ENCODE data around the gene XPNPEP1. TPM values are rescaled to one million over a fixed set of nuclear protein-coding genes. Genes with fewer than 3 reads are reported as not detected.
A peak's percentile ranks its signal among the peaks of the same experiment; 100 is the strongest.

The XPNPEP1 gene
- total and polyA plus RNA-seq, 2 of the 4 experiments (the other 2 are of a cell fraction) = 164 to 311 TPM

DNA sequence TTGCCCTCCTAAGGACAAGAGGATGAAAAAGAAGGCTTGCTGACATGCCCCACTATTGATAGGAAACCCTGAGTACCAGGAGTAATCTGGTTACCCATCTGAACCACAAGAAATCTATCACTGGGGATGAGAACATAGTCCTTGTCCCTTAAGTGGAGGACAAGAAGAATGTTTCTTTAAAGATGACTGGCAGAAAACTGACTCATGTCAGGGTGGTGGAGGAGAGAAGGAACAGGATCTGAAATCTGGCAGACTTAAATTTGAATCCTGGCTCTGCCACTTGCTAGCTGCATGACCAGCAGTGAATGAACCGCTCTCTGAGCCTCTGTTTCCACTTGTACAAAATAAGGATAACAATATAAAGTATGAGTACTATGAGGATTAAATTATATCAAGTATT, 38.9 kb upstream of the XPNPEP1 start:
- H2AFZ ChIP-seq (replicated peaks; ENCODE audit: low read length, poor library complexity) = no peak overlapping the region
- 0 out of 2 replicates have a peak overlapping the region, but pooled peaks have one; percentile 2 for H3K23ac ChIP-seq (ENCODE audit: low read depth, low read length)
- WGBS, 2 experiments (ENCODE audit: extremely low coverage in 2 of 2, insufficient read length in 1 of 2) = no CpG with 5 or more reads among the region's 1 CpG
- peak overlapping the region; percentile 62 for H2BK120ac ChIP-seq (ENCODE audit: low read depth, low read length)
- no peak overlapping the region for H3K56ac ChIP-seq (ENCODE audit: extremely low read depth, insufficient read depth, low read length)
- H4K20me1 ChIP-seq (ENCODE audit: insufficient read depth, low read length) = peaks cover 3% of the 10 kb centered on the region
- peak overlapping the region; percentile 66; the same call in 1 of the 2 replicates for H2AK5ac ChIP-seq (ENCODE audit: low read depth, low read length)
- peak overlapping the region; percentile 20; the same call in 1 of the 2 replicates for H3K14ac ChIP-seq (replicated peaks; ENCODE audit: low read depth, low read length)
- peak overlapping the region; percentile 67; the same call in 1 of the 2 replicates for H2BK20ac ChIP-seq (ENCODE audit: low read depth, low read length)
- in situ Hi-C loops (cut with MboI; ENCODE audit: low sequenced_read_pairs) (no loop called here), intact Hi-C loops (cut with micrococcal nuclease) (no loop called here), dilution Hi-C loops (cut with HindIII; ENCODE audit: low sequenced_read_pairs, unreplicated experiment) (no loop called here)
- H3K79me1 ChIP-seq (ENCODE audit: low read depth in 1 of 2, low read length in 2 of 2) = no peaks in the 10 kb centered on the region
- no peaks in the 10 kb centered on the region for H3K9me3 ChIP-seq (ENCODE audit: control insufficient read depth, insufficient read depth, low read length)
- H3K4ac ChIP-seq (ENCODE audit: low read depth, low read length) = peak overlapping the region; percentile 21
- peak overlapping the region; percentile 69 for H3K18ac ChIP-seq (ENCODE audit: low read depth, low read length)
- H3K4me3 ChIP-seq (ENCODE audit: insufficient read depth, low read depth, low read length) = no peak overlapping the region
- peak; percentile 25 for DNase-seq
- TF ChIP-seq NFE2L2 (IDR thresholded peaks at IDR 0.05; ENCODE audit: low read depth, low read length) (no peak), CHD1 (IDR thresholded peaks at IDR 0.05; ENCODE audit: low read depth, low read length) (no peak), CEBPB (IDR thresholded peaks at IDR 0.05; ENCODE audit: low read depth, low read length) (no peak), MAFK (IDR thresholded peaks at IDR 0.05; ENCODE audit: low read depth, low read length) (no peak), POLR2A (IDR thresholded peaks at IDR 0.05; ENCODE audit: low read depth, low read length) (no peak), MAZ (IDR thresholded peaks at IDR 0.05; ENCODE audit: borderline replicate concordance, low read depth, low read length) (no peak), SMC3 (IDR thresholded peaks at IDR 0.05; ENCODE audit: low read depth, low read length) (no peak), RFX5 (IDR thresholded peaks at IDR 0.05; ENCODE audit: low read depth, low read length) (no peak), BHLHE40 (IDR thresholded peaks at IDR 0.05; ENCODE audit: low read depth, low read length) (no peak), MXI1 (IDR thresholded peaks at IDR 0.05; ENCODE audit: borderline replicate concordance, low read depth, low read length) (no peak), RCOR1 (IDR thresholded peaks at IDR 0.05; ENCODE audit: insufficient replicate concordance, low read length) (no peak), RAD21 (IDR thresholded peaks at IDR 0.05; ENCODE audit: low read length) (no peak), FOS (IDR thresholded peaks at IDR 0.05; ENCODE audit: low read depth, low read length) (no peak)
- TF ChIP-seq, protein P1, sequence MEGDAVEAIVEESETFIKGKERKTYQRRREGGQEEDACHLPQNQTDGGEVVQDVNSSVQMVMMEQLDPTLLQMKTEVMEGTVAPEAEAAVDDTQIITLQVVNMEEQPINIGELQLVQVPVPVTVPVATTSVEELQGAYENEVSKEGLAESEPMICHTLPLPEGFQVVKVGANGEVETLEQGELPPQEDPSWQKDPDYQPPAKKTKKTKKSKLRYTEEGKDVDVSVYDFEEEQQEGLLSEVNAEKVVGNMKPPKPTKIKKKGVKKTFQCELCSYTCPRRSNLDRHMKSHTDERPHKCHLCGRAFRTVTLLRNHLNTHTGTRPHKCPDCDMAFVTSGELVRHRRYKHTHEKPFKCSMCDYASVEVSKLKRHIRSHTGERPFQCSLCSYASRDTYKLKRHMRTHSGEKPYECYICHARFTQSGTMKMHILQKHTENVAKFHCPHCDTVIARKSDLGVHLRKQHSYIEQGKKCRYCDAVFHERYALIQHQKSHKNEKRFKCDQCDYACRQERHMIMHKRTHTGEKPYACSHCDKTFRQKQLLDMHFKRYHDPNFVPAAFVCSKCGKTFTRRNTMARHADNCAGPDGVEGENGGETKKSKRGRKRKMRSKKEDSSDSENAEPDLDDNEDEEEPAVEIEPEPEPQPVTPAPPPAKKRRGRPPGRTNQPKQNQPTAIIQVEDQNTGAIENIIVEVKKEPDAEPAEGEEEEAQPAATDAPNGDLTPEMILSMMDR (conservative IDR thresholded peaks at IDR 0.05; ENCODE audit: low read depth, low read length) = no peak
- TF ChIP-seq, protein P2, sequence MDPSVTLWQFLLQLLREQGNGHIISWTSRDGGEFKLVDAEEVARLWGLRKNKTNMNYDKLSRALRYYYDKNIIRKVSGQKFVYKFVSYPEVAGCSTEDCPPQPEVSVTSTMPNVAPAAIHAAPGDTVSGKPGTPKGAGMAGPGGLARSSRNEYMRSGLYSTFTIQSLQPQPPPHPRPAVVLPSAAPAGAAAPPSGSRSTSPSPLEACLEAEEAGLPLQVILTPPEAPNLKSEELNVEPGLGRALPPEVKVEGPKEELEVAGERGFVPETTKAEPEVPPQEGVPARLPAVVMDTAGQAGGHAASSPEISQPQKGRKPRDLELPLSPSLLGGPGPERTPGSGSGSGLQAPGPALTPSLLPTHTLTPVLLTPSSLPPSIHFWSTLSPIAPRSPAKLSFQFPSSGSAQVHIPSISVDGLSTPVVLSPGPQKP (IDR thresholded peaks at IDR 0.05; ENCODE audit: borderline replicate concordance, low read depth, low read length) = no peak
- TF ChIP-seq, protein P3, sequence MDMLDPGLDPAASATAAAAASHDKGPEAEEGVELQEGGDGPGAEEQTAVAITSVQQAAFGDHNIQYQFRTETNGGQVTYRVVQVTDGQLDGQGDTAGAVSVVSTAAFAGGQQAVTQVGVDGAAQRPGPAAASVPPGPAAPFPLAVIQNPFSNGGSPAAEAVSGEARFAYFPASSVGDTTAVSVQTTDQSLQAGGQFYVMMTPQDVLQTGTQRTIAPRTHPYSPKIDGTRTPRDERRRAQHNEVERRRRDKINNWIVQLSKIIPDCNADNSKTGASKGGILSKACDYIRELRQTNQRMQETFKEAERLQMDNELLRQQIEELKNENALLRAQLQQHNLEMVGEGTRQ (IDR thresholded peaks at IDR 0.05; ENCODE audit: low read depth, low read length) = no peak
- no peak overlapping the region for H3K9ac ChIP-seq (ENCODE audit: low read depth, low read length)
- no peak overlapping the region for H3K27ac ChIP-seq (ENCODE audit: insufficient read depth, low read length)
- H3K36me3 ChIP-seq (ENCODE audit: control insufficient read depth, insufficient read depth, low read length) = no peaks in the 10 kb centered on the region
- ATAC-seq (ENCODE audit: low read depth) = no peak
- peak overlapping the region; percentile 80; the same call in 1 of the 3 replicates for H2BK15ac ChIP-seq (ENCODE audit: low read depth, low read length)
- no peaks in the 10 kb centered on the region for H3K27me3 ChIP-seq (ENCODE audit: control insufficient read depth, insufficient read depth, low read length)
- H4K5ac ChIP-seq (ENCODE audit: low read depth, low read length) = 0 out of 2 replicates have a peak overlapping the region, but pooled peaks have one; percentile 16
- H3K9me1 ChIP-seq (ENCODE audit: insufficient read depth, low read length) = peaks cover 7% of the 10 kb centered on the region; the same call in 1 of the 2 replicates
- H2AK9ac ChIP-seq (replicated peaks; ENCODE audit: low read depth, low read length, poor library complexity) = no peak overlapping the region
- peaks cover 23% of the 10 kb centered on the region for H3K4me1 ChIP-seq (ENCODE audit: control insufficient read depth, insufficient read depth, low read length)
- ChIA-PET POLR2A (ENCODE audit: unreplicated experiment) (no interaction called here), CTCF (interaction anchor here (0.7 kb wide), 1 partner anchor 291 kb away, joined by 3 read pairs; no protein-coding TSS in a partner anchor)
- H4K91ac ChIP-seq (ENCODE audit: insufficient read depth, low read depth, low read length) = peak overlapping the region; percentile 9; the same call in 1 of the 2 replicates
- BruUV-seq (replicated peaks) = no TSS peak
- H3K4me2 ChIP-seq (ENCODE audit: low read depth, low read length) = no peak overlapping the region
- H4K8ac ChIP-seq (ENCODE audit: low read depth in 2 of 2, low read length in 2 of 2) = 0 out of 4 replicates have a peak overlapping the region, but pooled peaks of 1 of the 2 experiments have one; percentile 15
- no peak overlapping the region for H2BK5ac ChIP-seq (ENCODE audit: low read depth, low read length, poor library complexity, severe bottlenecking)

Data from IMR-90 (cell line).